ENCODE measurements around the gene RNF217.

RNF217 gene

DNA sequence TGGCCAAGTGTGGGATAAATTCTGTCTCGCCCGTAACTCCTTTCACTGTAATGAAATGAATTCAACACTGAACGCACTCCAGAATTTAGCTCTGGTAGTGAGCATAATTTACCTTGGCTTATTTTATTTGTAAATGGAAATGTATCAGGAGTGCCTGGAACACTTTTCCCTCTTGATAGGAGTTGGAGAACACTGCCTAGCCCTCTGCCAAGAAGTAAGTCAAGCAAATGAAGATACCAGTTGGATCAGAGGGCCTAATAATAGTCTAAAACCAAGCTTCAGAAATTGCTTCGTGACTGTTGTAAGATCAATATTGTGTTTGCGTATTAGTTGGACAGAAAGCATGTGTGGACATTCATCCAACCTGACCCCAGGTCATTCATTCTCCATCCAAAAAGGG is 126.7 kb downstream of the RNF217 start:
- Histone ChIP-seq H3K9me3 (ENCODE audit: control insufficient read depth, low read length) (no peaks in the 10 kb centered on the region), H3K27me3 (ENCODE audit: control insufficient read depth, insufficient read depth, low read length, poor library complexity, severe bottlenecking) (no peaks in the 10 kb centered on the region), H3K4me1 (ENCODE audit: control insufficient read depth, insufficient read depth, low read length) (no peaks in the 10 kb centered on the region), H3K4me3 (ENCODE audit: insufficient read depth, low read depth, low read length) (no peak overlapping the region), H3K27ac (ENCODE audit: insufficient read depth, low read depth, low read length, poor library complexity, severe bottlenecking) (no peak overlapping the region), H3K36me3 (ENCODE audit: control insufficient read depth, insufficient read depth, low read length) (no peaks in the 10 kb centered on the region)
- 97 to 98% methylated on average over 5 of the region's 5 CpGs for WGBS, 2 experiments

DNA sequence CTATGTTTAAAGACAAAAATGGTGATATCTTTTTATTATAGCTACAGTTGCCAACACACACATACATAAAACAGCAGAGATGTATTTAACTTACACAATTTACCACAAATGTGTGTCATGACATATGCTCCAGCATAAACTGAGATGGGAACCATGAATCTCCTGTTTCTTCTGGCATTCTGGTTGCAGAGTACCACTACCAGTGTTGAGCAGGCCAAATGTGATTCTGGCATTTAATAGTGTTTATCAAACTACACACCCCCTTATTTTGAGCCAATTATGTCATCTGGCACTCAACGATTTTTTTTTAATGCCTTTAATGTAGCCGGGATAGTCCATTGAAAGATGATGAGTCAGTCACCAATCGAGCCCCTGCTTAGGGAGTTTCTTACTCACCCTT is 132.3 kb downstream of the RNF217 start:
- Histone ChIP-seq H3K9me3 (ENCODE audit: control insufficient read depth, low read length) (no peaks in the 10 kb centered on the region), H3K27ac (ENCODE audit: insufficient read depth, low read depth, low read length, poor library complexity, severe bottlenecking) (no peak overlapping the region), H3K4me3 (ENCODE audit: insufficient read depth, low read depth, low read length) (no peak overlapping the region), H3K27me3 (ENCODE audit: control insufficient read depth, insufficient read depth, low read length, poor library complexity, severe bottlenecking) (no peaks in the 10 kb centered on the region), H3K4me1 (ENCODE audit: control insufficient read depth, insufficient read depth, low read length) (no peaks in the 10 kb centered on the region), H3K36me3 (ENCODE audit: control insufficient read depth, insufficient read depth, low read length) (no peaks in the 10 kb centered on the region)
- WGBS, 2 experiments = 93% methylated on average over 2 to 3 of the region's 3 CpGs

DNA sequence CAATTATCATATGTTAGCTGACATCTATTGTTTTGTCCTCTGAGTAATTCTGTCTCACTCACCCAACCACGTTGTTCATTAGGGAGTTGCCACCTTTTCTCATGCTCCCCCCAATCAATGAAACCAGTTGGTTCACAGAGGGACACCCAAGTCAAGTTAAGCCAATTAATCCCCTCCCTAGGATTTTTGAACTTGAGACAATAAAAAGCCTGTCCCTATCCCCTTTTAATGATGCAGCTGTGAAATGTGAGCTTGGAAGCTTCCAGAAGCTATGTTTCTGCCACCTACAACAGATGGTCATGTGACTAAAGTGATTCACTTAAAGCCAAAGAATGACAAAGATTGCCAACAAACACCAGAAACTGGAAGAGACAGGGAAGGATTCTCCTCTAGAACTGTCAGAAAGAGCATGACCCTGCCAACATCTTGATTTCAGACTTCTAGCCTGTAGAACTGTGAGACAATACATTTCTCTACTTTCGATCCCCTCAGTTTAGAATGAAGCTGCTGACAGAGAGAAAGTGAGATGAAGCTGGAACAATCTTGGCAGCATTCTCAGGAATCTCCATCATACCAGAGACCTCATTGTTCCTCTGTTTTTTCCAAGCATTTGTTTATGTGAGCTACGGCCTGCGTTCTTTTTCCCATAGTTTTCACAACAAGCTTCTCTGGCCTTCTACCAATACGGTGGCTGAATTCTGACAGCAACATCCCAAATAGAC is 133.5 kb downstream of the RNF217 start:
- H3K27me3 ChIP-seq (ENCODE audit: control insufficient read depth, insufficient read depth, low read length, poor library complexity, severe bottlenecking) = no peaks in the 10 kb centered on the region
- no peaks in the 10 kb centered on the region for H3K4me1 ChIP-seq (ENCODE audit: control insufficient read depth, insufficient read depth, low read length)
- H3K27ac ChIP-seq (ENCODE audit: insufficient read depth, low read depth, low read length, poor library complexity, severe bottlenecking) = no peak overlapping the region
- no peaks in the 10 kb centered on the region for H3K9me3 ChIP-seq (ENCODE audit: control insufficient read depth, low read length)
- H3K4me3 ChIP-seq (ENCODE audit: insufficient read depth, low read depth, low read length) = no peak overlapping the region
- no peaks in the 10 kb centered on the region for H3K36me3 ChIP-seq (ENCODE audit: control insufficient read depth, insufficient read depth, low read length)
- WGBS, 2 experiments = 91 to 94% methylated on average over 5 of the region's 5 CpGs

DNA sequence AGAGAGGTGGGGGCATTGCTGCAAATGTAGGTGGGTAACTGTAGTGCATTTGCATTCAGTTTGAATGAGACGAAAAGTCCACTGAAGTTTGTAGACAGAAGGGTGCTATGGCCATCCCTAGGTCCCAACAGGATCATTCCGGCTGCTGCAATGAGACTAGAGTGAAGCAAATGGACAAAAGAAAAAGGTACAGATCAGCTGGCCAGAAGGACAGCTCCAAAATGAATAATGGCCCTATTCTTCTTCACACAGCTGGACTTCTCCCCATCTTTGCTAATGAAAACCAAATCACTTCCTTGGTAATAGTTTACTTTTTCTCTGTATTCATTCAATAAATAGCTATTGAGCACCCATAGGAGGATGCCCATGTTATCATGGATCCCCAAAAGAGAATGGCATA is 134.9 kb downstream of the RNF217 start:
- H3K27ac ChIP-seq (ENCODE audit: insufficient read depth, low read depth, low read length, poor library complexity, severe bottlenecking) = no peak overlapping the region
- 85 to 92% methylated on average over 2 of the region's 2 CpGs for WGBS, 2 experiments
- no peaks in the 10 kb centered on the region for H3K27me3 ChIP-seq (ENCODE audit: control insufficient read depth, insufficient read depth, low read length, poor library complexity, severe bottlenecking)
- no peaks in the 10 kb centered on the region for H3K36me3 ChIP-seq (ENCODE audit: control insufficient read depth, insufficient read depth, low read length)
- H3K4me3 ChIP-seq (ENCODE audit: insufficient read depth, low read depth, low read length) = no peak overlapping the region
- H3K9me3 ChIP-seq (ENCODE audit: control insufficient read depth, low read length) = no peaks in the 10 kb centered on the region
- H3K4me1 ChIP-seq (ENCODE audit: control insufficient read depth, insufficient read depth, low read length) = peaks cover 10% of the 10 kb centered on the region

DNA sequence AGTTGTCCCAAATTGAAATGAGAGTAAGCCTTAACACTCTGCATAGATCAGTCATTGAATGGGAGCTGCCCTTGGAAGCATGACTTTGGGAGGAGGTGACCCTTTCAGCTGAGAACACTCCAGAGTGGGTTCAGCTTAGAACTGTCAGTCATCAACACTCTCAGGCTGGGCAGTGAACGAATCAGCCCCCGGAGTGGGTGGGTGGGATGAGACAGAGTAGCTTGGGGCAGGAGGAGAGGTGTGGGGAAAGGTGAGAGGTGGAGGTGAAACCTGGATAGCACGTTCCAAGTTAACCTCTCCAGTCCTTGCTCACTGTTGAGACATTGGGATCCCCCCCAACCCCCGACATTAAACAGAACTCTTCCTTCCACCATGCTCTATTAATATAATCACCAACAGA is 136.0 kb downstream of the RNF217 start:
- Histone ChIP-seq H3K4me1 (ENCODE audit: control insufficient read depth, insufficient read depth, low read length) (peaks cover 19% of the 10 kb centered on the region), H3K4me3 (ENCODE audit: insufficient read depth, low read depth, low read length) (no peak overlapping the region), H3K27me3 (ENCODE audit: control insufficient read depth, insufficient read depth, low read length, poor library complexity, severe bottlenecking) (no peaks in the 10 kb centered on the region), H3K36me3 (ENCODE audit: control insufficient read depth, insufficient read depth, low read length) (no peaks in the 10 kb centered on the region), H3K27ac (ENCODE audit: insufficient read depth, low read depth, low read length, poor library complexity, severe bottlenecking) (no peak overlapping the region), H3K9me3 (ENCODE audit: control insufficient read depth, low read length) (no peaks in the 10 kb centered on the region)
- WGBS, 2 experiments = 92 to 94% methylated on average over 3 to 4 of the region's 4 CpGs

DNA sequence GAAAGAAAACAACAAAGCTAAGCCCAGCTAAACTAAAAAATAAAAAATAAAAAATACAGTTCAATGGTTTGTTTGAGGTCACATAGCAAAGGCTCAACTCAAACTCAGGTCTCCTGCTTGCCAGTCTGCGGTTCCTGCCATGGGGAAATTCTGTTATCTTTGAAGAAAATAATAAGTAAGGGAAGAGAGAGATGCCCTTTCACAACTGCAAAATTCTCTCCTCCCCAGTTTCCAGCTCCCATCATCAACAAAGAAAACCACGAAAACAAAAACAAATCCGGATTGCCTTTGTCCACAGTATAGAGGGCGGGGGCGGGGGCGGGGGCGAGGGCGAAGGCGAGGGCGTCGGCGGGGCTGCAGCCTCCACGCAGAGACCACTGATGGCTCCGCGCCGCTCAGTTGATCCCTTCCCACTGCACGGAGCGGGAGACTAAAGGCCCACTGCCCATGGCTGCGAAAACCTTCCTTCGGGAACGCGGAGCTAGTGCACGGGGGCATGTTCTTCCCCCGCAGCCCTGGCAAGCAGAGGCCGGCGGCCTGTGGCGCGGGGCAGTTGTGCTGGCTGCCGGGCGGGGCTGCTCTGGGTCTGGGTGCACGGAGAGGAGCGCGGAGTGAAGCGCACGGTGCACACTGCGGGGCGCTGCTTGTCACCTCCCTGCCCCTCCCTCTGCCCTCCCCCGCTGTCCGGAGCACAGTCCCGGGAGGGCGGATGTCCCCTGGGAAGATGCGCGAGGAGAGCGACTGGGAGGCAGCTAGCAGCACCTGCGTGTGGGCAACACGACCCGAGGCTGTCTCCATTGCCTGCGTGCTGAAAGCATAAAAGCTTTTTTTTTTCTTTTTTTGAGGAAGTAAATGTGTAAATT is 137.2 kb downstream of the RNF217 start:
- Histone ChIP-seq H3K4me1 (ENCODE audit: control insufficient read depth, insufficient read depth, low read length) (peaks cover 31% of the 10 kb centered on the region), H3K9me3 (ENCODE audit: control insufficient read depth, low read length) (no peaks in the 10 kb centered on the region), H3K27me3 (ENCODE audit: control insufficient read depth, insufficient read depth, low read length, poor library complexity, severe bottlenecking) (no peaks in the 10 kb centered on the region), H3K27ac (ENCODE audit: insufficient read depth, low read depth, low read length, poor library complexity, severe bottlenecking) (no peak overlapping the region), H3K4me3 (ENCODE audit: insufficient read depth, low read depth, low read length) (peak overlapping the region; percentile 34), H3K36me3 (ENCODE audit: control insufficient read depth, insufficient read depth, low read length) (no peaks in the 10 kb centered on the region)
- 2 to 3% methylated on average over 48 of the region's 48 CpGs for WGBS, 2 experiments

DNA sequence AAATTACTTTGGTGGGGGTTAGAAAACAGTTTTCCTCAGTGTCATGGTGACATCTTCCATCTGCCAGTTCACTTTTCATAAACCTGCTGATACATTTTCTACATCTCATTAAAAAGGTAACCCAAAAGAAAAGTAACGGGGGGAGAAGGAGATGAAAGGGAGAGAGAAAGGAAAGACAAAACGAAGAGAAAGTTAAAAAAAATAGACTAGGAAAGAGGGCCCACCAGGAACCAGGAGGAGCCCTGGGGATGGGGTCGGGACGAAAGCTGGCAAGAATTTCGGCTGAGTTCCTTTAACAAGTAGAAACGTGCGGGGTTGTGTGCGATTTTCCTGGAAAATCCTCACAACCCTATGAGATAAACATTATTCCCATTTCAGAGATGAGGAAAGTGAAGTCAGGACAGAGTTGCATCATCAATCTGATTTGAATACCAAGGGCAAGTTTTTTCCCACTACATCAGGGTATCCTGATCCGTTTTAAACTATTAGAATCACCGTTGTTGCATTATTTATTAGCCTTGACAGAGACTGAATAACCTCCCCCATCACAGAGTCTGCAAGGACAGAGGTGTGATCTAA is 137.9 kb downstream of the RNF217 start:
- Histone ChIP-seq H3K4me1 (ENCODE audit: control insufficient read depth, insufficient read depth, low read length) (peaks cover 38% of the 10 kb centered on the region), H3K4me3 (ENCODE audit: insufficient read depth, low read depth, low read length) (peak overlapping the region; percentile 34), H3K27ac (ENCODE audit: insufficient read depth, low read depth, low read length, poor library complexity, severe bottlenecking) (no peak overlapping the region), H3K36me3 (ENCODE audit: control insufficient read depth, insufficient read depth, low read length) (no peaks in the 10 kb centered on the region), H3K27me3 (ENCODE audit: control insufficient read depth, insufficient read depth, low read length, poor library complexity, severe bottlenecking) (no peaks in the 10 kb centered on the region), H3K9me3 (ENCODE audit: control insufficient read depth, low read length) (no peaks in the 10 kb centered on the region)
- WGBS, 2 experiments = 77 to 80% methylated on average over 10 of the region's 10 CpGs

DNA sequence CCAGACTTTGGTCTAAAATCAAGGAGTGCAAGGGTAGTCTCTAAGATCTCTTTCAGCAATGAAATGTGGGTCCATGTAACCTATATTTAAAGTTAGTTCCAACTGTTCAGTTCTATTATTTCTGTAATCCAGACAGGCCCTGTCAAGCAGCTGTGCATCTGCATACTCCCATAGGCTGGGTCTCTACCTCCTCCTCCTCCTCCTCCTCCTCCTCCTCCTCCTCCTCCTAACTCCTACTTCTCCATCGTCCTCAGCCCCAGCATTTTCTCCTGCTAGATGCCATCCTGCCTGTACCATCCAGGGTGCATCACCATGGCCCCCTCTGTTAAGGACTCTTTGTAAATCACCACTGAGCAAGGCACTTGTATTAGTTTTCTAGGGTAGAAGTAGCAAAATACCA is 138.9 kb downstream of the RNF217 start:
- 38% methylated on average over 1 of the region's 1 CpG; no CpG with 5 or more reads in 1 of the 2 experiments for WGBS, 2 experiments
- Histone ChIP-seq H3K36me3 (ENCODE audit: control insufficient read depth, insufficient read depth, low read length) (no peaks in the 10 kb centered on the region), H3K27ac (ENCODE audit: insufficient read depth, low read depth, low read length, poor library complexity, severe bottlenecking) (no peak overlapping the region), H3K4me1 (ENCODE audit: control insufficient read depth, insufficient read depth, low read length) (peaks cover 38% of the 10 kb centered on the region), H3K27me3 (ENCODE audit: control insufficient read depth, insufficient read depth, low read length, poor library complexity, severe bottlenecking) (no peaks in the 10 kb centered on the region), H3K4me3 (ENCODE audit: insufficient read depth, low read depth, low read length) (no peak overlapping the region), H3K9me3 (ENCODE audit: control insufficient read depth, low read length) (no peaks in the 10 kb centered on the region)

DNA sequence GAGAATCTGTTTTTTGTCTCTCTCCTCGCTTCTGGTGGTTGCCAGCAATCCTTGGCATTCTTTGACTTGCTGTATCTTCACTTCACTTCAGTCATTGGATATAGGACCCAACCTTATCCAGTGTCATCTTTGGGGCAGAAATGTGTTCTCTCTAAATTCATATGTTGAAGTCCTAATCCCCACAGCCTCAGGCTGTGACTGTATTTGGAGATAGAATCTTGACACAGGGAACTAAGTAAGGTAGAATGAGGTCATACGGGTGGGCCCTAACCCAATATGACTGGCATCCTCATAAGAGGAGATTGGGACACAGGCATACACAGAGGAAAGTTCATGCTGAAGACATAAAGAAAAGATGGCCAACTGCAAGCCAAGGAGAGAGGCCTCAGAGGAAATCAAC is 139.4 kb downstream of the RNF217 start:
- no peaks in the 10 kb centered on the region for H3K36me3 ChIP-seq (ENCODE audit: control insufficient read depth, insufficient read depth, low read length)
- 87 to 98% methylated on average over 2 of the region's 2 CpGs for WGBS, 2 experiments
- H3K27ac ChIP-seq (ENCODE audit: insufficient read depth, low read depth, low read length, poor library complexity, severe bottlenecking) = no peak overlapping the region
- H3K27me3 ChIP-seq (ENCODE audit: control insufficient read depth, insufficient read depth, low read length, poor library complexity, severe bottlenecking) = no peaks in the 10 kb centered on the region
- no peaks in the 10 kb centered on the region for H3K9me3 ChIP-seq (ENCODE audit: control insufficient read depth, low read length)
- peaks cover 38% of the 10 kb centered on the region for H3K4me1 ChIP-seq (ENCODE audit: control insufficient read depth, insufficient read depth, low read length)
- no peak overlapping the region for H3K4me3 ChIP-seq (ENCODE audit: insufficient read depth, low read depth, low read length)

DNA sequence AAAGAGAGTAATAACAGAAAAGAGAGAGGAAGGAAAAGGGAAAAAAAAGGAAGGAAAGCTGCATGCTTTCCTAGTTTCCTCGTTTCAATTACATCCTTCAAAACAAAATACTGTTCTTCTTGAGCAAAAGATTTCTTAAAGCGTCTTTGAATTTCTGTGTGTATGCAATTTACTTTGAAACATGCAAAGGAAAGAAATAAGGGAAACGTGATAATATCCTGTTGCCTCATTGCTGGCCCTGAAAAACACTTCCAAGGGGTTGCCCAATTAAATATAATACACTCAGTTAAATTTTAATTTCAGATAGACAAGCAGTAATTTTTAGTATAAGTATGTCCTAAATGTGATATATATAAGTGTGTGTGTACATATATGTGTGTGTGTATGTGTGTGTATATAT is 140.2 kb downstream of the RNF217 start:
- WGBS, 2 experiments = 100% methylated on average over 2 of the region's 3 CpGs
- Histone ChIP-seq H3K4me1 (ENCODE audit: control insufficient read depth, insufficient read depth, low read length) (peaks cover 38% of the 10 kb centered on the region), H3K27me3 (ENCODE audit: control insufficient read depth, insufficient read depth, low read length, poor library complexity, severe bottlenecking) (no peaks in the 10 kb centered on the region), H3K4me3 (ENCODE audit: insufficient read depth, low read depth, low read length) (no peak overlapping the region), H3K27ac (ENCODE audit: insufficient read depth, low read depth, low read length, poor library complexity, severe bottlenecking) (no peak overlapping the region), H3K9me3 (ENCODE audit: control insufficient read depth, low read length) (no peaks in the 10 kb centered on the region), H3K36me3 (ENCODE audit: control insufficient read depth, insufficient read depth, low read length) (no peaks in the 10 kb centered on the region)

Data from ectodermal cell (in vitro differentiated cells).